Measurements from ENCODE around the gene PAK3. TPM values are rescaled to one million over a fixed set of nuclear protein-coding genes. Genes with fewer than 3 reads are reported as not detected.

The PAK3 gene
- total and polyA plus RNA-seq, 9 of the 15 experiments (the other 6 are each of a cell fraction or from before 2014, with no cell fraction given): not detected

- no peak for DNase-seq (ENCODE audit: extremely low read depth in 1 of 4, low spot score in 3 of 4)
- no peaks in the 10 kb centered on the region for H3K9me3 ChIP-seq (replicated peaks; ENCODE audit: control insufficient read depth, insufficient read depth, low read depth, low read length)
- H3K4me1 ChIP-seq (replicated peaks in 1 of 2; ENCODE audit: control insufficient read depth in 2 of 2, insufficient read depth in 2 of 2, low read length in 2 of 2): no peaks in the 10 kb centered on the region
- no TSS peak for BruUV-seq (replicated peaks)
- no peak for ATAC-seq
- ChIA-PET CTCF (ENCODE audit: low intra/inter-chr PET ratio) (no interaction called here), POLR2A (no interaction called here)
- no peak overlapping the region for H3K27ac ChIP-seq (ENCODE audit: extremely low read depth, low read depth, low read length)
- H3K27me3 ChIP-seq (ENCODE audit: control insufficient read depth in 2 of 2, insufficient read depth in 2 of 2, low read length in 2 of 2): no peaks in the 10 kb centered on the region
- no peak for FAIRE-seq
- H3K4me3 ChIP-seq: no peak overlapping the region
- TF ChIP-seq E2F8 (IDR thresholded peaks at IDR 0.05; ENCODE audit: low read depth, partially characterized antibody) (no peak), SNRNP70 (optimal IDR thresholded peaks at IDR 0.05; ENCODE audit: low read depth, low read length) (no peak), BCL6 (CRISPR knock-in tag; IDR thresholded peaks at IDR 0.05) (no peak), SLC30A9 (CRISPR knock-in tag; IDR thresholded peaks at IDR 0.05) (no peak), HOXB6 (CRISPR knock-in tag; IDR thresholded peaks at IDR 0.05; ENCODE audit: borderline replicate concordance) (no peak), RBM25 (IDR thresholded peaks at IDR 0.05; ENCODE audit: low read depth, low read length, severe bottlenecking) (no peak), HES1 (IDR thresholded peaks at IDR 0.05; ENCODE audit: low read depth) (no peak), TBP (optimal IDR thresholded peaks at IDR 0.05; ENCODE audit: low read depth, low read length) (no peak), EP300 (IDR thresholded peaks at IDR 0.05; ENCODE audit: low read length) (no peak), ZBTB26 (CRISPR knock-in tag; IDR thresholded peaks at IDR 0.05) (no peak), BRD9 (IDR thresholded peaks at IDR 0.05; ENCODE audit: low read depth, partially characterized antibody) (no peak), ZNF584 (CRISPR knock-in tag; IDR thresholded peaks at IDR 0.05; ENCODE audit: low read depth) (no peak), ATF2 (CRISPR knock-in tag; IDR thresholded peaks at IDR 0.05) (no peak), CCAR2 (IDR thresholded peaks at IDR 0.05; ENCODE audit: low read depth, low read length) (no peak), E2F5 (CRISPR knock-in tag; IDR thresholded peaks at IDR 0.05) (no peak), KLF16 (IDR thresholded peaks at IDR 0.05) (no peak), ZNF184 (CRISPR knock-in tag; IDR thresholded peaks at IDR 0.05) (no peak), LCOR (CRISPR knock-in tag; IDR thresholded peaks at IDR 0.05) (no peak), HDAC3 (IDR thresholded peaks at IDR 0.05; ENCODE audit: borderline replicate concordance, partially characterized antibody) (no peak)
- in situ Hi-C loops (cut with MboI): no loop called here
- H3K36me3 ChIP-seq (ENCODE audit: control insufficient read depth, insufficient read depth, low read length): no peaks in the 10 kb centered on the region
- intact Hi-C loops (cut with micrococcal nuclease): no loop called here
- H3K79me2 ChIP-seq (ENCODE audit: control insufficient read depth, insufficient read depth, low read length): no peaks in the 10 kb centered on the region
- H3K4me2 ChIP-seq (ENCODE audit: insufficient read depth, low read length): no peak overlapping the region
- H3K9me1 ChIP-seq (ENCODE audit: control insufficient read depth, insufficient read depth, low read length): no peaks in the 10 kb centered on the region
- no peak overlapping the region for H3K9ac ChIP-seq (ENCODE audit: insufficient read depth in 1 of 2, low read depth in 2 of 2, low read length in 2 of 2)
- no peaks in the 10 kb centered on the region for H4K20me1 ChIP-seq (replicated peaks; ENCODE audit: control insufficient read depth, insufficient read depth, low read length)
- H2AFZ ChIP-seq (ENCODE audit: low read depth, low read length): no peak overlapping the region
Observed at GRCh38 chrX:111182997-111183396, 87.0 kb downstream of the PAK3 start.
